Adipose tissue (tissue), 3 donors: ENCODE results near the gene P2RX7. TPM values are rescaled to one million over a fixed set of nuclear protein-coding genes. Genes with fewer than 3 reads are reported as not detected.
"Not testable (repeated sequence)": the region's sequence is repeated elsewhere in the genome, so short reads cannot be mapped to it uniquely, and the experiment has no call there.

Experiments used
- H3K27ac ChIP-seq: one replicate; pipeline ENCODE4 v1.5.1; 2013; ENCODE audit warnings: low read depth, low read length
- WGBS, 3 donors: extraction: QIAGEN DNeasy Blood & Tissue Kit; methylation state at CpG; one replicate each; pipeline ENCODE4 v1.1.7; 2013; 5-methylcytosine and 5-hydroxymethylcytosine counted together
- polyA plus RNA-seq, 3 donors: library from polyadenylated mRNA; stranded (reverse); fragments of 200-250 nt; gene quantifications; one replicate each; pipeline ENCODE4 v1.2.3, GENCODE V29; 2013
- donor health status: healthy with polysubstance abuse.
- donor health status: Bipolar disorder and iron deficiency.
- donor health status: healthy.

Gene P2RX7
- polyA plus RNA-seq, 3 donors = 0.55 to 0.90 (median 0.61) TPM

GRCh38 chr12:121186826-121187225 lies 54.1 kb downstream of the P2RX7 start:
- 78 to 93% (median 80%) methylated on average over 2 of the region's 2 CpGs for WGBS, 3 donors
- no peak overlapping the region for H3K27ac ChIP-seq

DNA sequence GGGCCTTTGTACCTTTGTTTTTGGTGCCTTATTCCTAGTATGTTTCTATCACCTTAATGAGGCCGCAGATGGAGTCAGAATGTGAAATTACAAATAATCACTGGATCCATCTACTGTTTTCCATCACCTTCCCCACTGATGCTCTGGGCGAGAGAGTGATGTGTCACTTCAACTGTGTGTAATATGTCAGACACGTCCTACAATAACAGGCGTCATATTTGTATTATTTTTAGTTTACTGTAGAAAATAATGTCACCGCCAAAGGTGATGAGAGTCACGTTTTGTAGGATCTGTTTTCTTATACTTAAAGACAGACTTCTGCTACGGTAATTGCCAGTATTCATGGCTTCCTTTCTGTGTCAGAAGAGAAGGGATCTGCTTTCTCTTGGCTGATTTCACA lies 54.8 kb downstream of the P2RX7 start:
- no peak overlapping the region for H3K27ac ChIP-seq
- 87 to 89% (median 88%) methylated on average over 7 of the region's 7 CpGs for WGBS, 3 donors

DNA sequence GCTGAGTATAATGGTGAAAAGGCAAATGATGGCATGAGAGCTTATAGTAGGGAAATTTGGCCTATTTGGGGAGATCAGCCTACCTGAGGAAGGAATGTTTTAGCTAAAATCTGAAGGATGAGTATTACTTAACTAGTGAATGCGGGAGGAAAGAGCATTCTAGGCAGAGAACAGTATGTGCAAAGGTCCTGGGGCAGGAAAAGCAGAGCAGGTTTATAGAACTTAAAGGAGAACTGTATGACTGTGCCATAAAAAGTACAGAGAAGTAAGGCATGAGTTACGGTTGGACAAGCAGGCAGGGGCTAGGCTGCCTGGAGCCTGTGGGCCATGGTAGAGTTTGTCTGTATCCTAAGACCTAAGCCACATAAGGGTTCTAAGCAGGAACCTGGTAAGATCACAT lies 55.6 kb downstream of the P2RX7 start:
- 98 to 100% (median 98%) methylated on average over 2 of the region's 2 CpGs for WGBS, 3 donors
- no peak overlapping the region for H3K27ac ChIP-seq

GRCh38 chr12:121189131-121189530 lies 56.5 kb downstream of the P2RX7 start:
- WGBS, 3 donors = 93 to 96% (median 95%) methylated on average over 9 of the region's 9 CpGs
- H3K27ac ChIP-seq = no peak overlapping the region

- WGBS, 3 donors = 82 to 87% (median 83%) methylated on average over 9 of the region's 9 CpGs
These were observed 57.0 kb downstream of the P2RX7 start for GRCh38 chr12:121189619-121190155.

GRCh38 chr12:121190523-121191031 lies 57.9 kb downstream of the P2RX7 start:
- WGBS, 3 donors = 29 to 69% (median 30%) methylated on average over 2 of the region's 2 CpGs
- no peak overlapping the region for H3K27ac ChIP-seq

More at GRCh38 chr12:121189619-121190155, 57.0 kb downstream of the P2RX7 start:
- no peak overlapping the region for H3K27ac ChIP-seq

GRCh38 chr12:121191151-121191550 lies 58.5 kb downstream of the P2RX7 start:
- H3K27ac ChIP-seq = no peak overlapping the region
- 83 to 93% (median 85%) methylated on average over 3 of the region's 3 CpGs for WGBS, 3 donors

GRCh38 chr12:121196902-121197301 lies 64.2 kb downstream of the P2RX7 start:
- H3K27ac ChIP-seq = no peak overlapping the region
- WGBS, 3 donors = 39 to 79% (median 52%) methylated on average over 6 of the region's 6 CpGs

- no peak overlapping the region for H3K27ac ChIP-seq
- WGBS, 3 donors = 74 to 86% (median 75%) methylated on average over 7 of the region's 7 CpGs
These were observed 66.3 kb downstream of the P2RX7 start for GRCh38 chr12:121198949-121199348.

GRCh38 chr12:121201140-121201539 lies 68.5 kb downstream of the P2RX7 start:
- WGBS, 3 donors = 92 to 96% (median 95%) methylated on average over 5 to 6 of the region's 6 CpGs
- H3K27ac ChIP-seq = not testable (repeated sequence)

- H3K27ac ChIP-seq = no peak overlapping the region
- WGBS, 3 donors = 68 to 71% (median 69%) methylated on average over 14 of the region's 14 CpGs
These were observed 70.0 kb downstream of the P2RX7 start for GRCh38 chr12:121202407-121203355.

GRCh38 chr12:121203482-121203881 lies 70.8 kb downstream of the P2RX7 start:
- H3K27ac ChIP-seq = no peak overlapping the region
- WGBS, 3 donors = 54 to 88% (median 81%) methylated on average over 11 of the region's 11 CpGs

DNA sequence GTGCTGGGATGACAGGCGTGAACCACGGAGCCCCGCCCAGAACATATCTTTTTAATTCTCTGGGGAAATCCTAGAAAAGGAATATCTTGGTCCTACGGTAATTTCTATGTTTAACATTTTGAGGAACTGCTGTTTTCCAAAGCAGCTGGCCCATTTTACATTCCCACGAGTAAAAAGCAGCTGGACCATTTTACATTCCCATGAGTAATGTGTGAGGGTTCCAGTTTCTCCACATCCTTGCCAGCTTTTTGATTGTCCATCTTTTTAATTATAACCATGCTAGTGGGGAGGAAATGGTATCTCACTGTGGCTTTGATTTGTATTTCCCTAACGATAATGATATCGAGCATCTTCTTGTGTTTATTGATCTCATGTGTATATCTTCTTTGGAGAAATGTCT lies 72.8 kb downstream of the P2RX7 start:
- WGBS, 3 donors = 72 to 91% (median 72%) methylated on average over 7 of the region's 7 CpGs
- H3K27ac ChIP-seq = no peak overlapping the region

GRCh38 chr12:121208571-121208970 lies 75.9 kb downstream of the P2RX7 start:
- 82 to 97% (median 94%) methylated on average over 10 of the region's 10 CpGs for WGBS, 3 donors
- H3K27ac ChIP-seq = not testable (repeated sequence)

GRCh38 chr12:121209221-121209620 lies 76.5 kb downstream of the P2RX7 start:
- WGBS, 3 donors = 82 to 91% (median 87%) methylated on average over 15 of the region's 15 CpGs
- H3K27ac ChIP-seq = no peak overlapping the region

DNA sequence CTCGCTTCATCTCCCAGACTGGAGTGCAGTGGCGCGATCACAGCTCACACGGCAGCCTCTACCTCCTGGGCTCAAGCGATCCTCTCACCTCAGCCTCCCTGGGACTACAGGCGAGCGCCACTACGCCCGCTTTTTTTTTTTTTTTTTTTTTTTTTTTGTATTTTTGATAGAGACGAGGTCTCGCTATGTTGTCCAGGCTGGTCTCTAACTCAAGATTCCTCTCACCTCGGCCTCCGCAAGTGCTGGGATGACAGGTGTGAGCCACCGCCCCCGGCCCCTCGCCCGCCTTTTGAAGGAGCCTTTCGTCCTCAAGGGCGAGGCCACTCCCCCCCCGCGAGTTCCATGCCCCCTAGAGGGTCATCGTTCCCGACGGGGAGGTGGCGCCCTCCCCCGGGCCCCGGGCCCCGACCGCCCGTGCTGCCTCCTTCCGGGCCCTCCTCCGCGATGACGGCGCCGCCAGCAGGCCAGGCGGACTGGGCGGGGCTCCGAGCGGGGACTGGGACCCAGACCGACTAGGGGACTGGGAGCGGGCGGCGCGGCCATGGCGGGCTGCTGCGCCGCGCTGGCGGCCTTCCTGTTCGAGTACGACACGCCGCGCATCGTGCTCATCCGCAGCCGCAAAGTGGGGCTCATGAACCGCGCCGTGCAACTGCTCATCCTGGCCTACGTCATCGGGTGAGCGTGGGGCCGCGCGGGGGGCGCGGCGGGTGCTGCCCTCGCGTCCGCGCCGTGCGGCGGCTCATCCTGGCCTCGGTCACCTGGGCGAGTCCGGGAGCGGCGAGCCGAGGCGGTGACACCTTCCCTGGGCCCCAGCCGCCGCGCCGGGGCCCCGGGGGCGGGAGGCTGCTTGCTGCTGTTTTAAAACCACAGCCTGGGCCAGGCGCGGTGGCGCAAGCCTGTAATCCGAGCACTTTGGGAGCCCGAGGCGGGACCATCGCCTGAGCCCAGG lies 77.2 kb downstream of the P2RX7 start, which contains the start of gene P2RX4:
Gene P2RX4, plus strand, starts transcription at position 506 of the 949 bp plus-strand sequence. Its CDS starts 36 bp downstream, at position 542.
- peak within 1 kb of the TSS; percentile 64 for H3K27ac ChIP-seq
- WGBS, 3 donors = 6 to 9% (median 7%) methylated on average over 88 to 97 of the region's 97 CpGs

GRCh38 chr12:121212875-121213274 lies 80.2 kb downstream of the P2RX7 start:
- WGBS, 3 donors = 88 to 95% (median 94%) methylated on average over 5 of the region's 5 CpGs

GRCh38 chr12:121214166-121214777 lies 81.6 kb downstream of the P2RX7 start:
- WGBS, 3 donors = 72 to 75% (median 74%) methylated on average over 11 of the region's 11 CpGs
- H3K27ac ChIP-seq = no peak overlapping the region

More at GRCh38 chr12:121212875-121213274, 80.2 kb downstream of the P2RX7 start:
- H3K27ac ChIP-seq = no peak overlapping the region
